GM19099 (cell line): ENCODE data around the gene DNAJC5G.

Source experiments
- POLR2A ChIP-seq: IDR thresholded peaks from 3 replicates; pipeline ENCODE4 v1.6.1; 2011; ENCODE audit warnings: low read depth; ENCODE audit not compliant: insufficient read length; ENCODE audit errors: extremely low read depth

Gene DNAJC5G

DNA sequence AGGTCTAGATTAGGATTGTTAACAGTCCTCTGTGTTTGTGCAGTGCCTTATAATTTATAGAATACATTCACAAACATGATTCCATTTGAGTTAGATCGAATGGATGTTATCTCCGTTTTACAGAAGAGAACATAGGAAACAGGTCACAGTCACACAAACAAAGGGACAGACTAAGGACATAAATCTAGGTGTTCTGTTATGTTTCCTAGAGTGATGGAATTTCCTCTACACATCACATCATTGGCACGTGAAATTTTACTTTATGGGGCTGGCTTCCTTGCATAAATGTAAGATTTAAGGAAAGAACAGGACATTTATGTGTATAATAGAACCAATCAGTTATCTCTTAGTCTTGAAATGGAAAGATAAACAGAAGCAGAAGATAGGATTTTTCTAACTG, 13.4 kb downstream of the DNAJC5G start:
- TF ChIP-seq POLR2A: no peak

DNA sequence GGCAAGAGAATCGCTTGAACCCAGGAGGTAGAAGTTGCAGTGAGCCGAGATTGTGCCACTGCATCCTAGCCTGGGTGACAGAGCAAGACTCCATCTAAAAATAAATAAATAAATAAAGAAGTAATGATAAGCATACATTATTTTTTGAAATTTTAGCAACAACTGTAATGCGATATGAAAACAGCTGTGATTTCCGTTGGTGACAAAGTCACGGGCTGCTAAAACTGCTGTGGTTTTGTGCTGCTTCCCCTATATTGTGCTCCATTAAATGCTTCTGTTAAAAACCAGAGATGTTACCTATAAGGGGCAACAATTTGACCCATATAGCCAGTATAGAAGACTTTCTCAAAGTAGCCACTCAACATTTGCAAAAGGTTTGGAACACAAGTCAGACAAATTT, 15.3 kb downstream of the DNAJC5G start:
- no peak for TF ChIP-seq POLR2A

- no peak for TF ChIP-seq POLR2A
Observed at GRCh38 chr2:27291865-27292264, 16.6 kb downstream of the DNAJC5G start.

- TF ChIP-seq POLR2A: no peak
Observed at GRCh38 chr2:27294928-27295327, 19.7 kb downstream of the DNAJC5G start.

DNA sequence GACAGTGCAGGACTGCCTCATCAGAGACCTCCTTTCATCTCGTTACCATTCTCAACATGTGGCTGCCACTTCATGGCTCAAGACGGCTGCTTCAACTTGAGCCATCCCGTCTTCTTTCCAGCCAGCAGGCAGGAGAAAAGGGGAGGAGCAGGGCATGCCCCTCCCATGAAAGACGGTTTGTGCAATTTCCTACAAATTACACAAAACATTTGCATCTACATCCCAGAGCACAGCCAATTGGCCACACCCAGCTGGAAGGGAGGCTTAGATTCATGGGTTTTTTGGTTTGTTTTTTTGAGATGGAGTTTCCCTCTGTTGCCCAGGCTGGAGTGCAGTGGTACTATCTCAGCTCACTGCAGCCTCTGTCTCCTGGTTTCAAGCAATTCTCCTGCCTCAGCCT, 21.2 kb downstream of the DNAJC5G start:
- no peak for TF ChIP-seq POLR2A

DNA sequence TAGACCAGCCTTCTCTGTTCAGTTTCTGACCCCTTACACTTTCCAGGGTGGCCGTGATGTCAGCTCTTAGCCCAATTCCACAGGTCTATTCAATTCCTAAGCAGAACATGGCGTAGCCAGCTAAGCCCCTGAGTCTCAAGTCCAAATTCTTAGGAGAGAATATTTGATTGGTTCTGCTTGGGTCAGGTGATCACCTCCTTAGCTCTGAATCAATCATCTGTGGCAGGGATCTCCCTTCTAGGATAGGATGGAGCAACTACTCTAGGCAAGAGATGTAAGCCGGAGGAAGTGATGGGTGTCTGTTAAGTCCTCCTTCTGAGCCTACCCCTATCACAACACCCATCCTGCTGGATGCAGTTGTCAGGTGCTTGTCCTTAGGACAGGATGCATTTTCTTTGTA, 22.0 kb downstream of the DNAJC5G start:
- no peak for TF ChIP-seq POLR2A

- TF ChIP-seq POLR2A: no peak
Observed at GRCh38 chr2:27298391-27299080, 23.3 kb downstream of the DNAJC5G start.

DNA sequence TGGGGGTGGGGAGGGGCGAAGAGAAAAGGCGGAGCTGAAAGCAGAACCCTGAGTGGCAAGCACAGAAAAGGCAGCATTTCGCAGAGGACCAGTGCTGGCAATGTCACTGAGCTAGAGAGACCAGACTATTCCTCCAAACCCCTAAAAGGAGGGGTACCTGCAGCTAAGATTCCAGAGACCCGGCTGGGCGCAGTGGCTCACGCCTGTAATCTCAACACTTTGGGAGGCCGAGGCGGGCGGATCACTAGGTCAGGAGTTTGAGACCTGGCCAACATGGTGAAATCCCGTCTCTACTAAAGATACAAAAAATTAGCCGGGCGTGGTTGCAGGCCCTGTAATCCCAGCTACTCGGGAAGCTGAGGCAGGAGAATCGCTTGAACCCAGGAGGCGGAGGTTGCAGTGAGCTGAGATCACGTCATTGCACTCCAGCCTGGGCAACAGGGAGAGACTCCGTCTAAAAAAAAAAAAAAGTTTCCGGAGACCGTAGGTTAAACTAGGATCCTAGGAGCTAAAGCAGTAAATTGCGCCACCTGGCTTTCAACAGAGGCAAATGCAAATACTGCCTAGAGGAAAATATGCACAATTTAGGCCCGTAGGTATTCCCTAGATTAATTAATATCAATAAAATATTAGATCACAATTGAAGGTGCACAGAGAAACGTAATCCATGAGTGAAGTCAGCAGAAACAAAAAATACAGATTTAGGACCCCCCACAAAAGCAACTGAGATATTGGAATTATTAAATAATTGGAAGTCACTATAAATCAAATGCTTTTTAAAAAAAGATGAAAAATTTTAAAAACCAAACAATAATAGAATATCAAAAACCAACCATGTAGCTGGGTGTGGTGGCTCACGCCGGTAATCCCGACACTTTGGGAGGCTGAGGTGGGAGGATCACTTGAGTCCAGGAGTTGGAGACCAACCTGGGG, 28.1 kb downstream of the DNAJC5G start:
- TF ChIP-seq POLR2A: no peak

GRCh38 chr2:27304488-27305240, 29.4 kb downstream of the DNAJC5G start:
- TF ChIP-seq POLR2A: no peak

DNA sequence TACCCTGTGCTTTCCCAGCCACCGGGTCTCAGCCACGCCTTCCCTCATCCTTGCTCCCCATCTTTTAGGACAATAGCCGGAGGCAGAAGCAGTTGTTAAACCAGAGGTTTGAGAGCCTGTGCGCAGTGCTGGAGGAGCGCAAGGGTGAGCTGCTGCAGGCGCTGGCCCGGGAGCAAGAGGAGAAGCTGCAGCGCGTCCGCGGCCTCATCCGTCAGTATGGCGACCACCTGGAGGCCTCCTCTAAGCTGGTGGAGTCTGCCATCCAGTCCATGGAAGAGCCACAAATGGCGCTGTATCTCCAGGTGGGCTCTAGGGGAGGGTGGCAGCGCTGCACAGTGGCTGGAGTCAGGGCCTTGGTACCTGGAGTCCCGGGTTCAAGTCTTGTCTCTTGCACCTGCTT, 30.3 kb downstream of the DNAJC5G start:
- TF ChIP-seq POLR2A: no peak

DNA sequence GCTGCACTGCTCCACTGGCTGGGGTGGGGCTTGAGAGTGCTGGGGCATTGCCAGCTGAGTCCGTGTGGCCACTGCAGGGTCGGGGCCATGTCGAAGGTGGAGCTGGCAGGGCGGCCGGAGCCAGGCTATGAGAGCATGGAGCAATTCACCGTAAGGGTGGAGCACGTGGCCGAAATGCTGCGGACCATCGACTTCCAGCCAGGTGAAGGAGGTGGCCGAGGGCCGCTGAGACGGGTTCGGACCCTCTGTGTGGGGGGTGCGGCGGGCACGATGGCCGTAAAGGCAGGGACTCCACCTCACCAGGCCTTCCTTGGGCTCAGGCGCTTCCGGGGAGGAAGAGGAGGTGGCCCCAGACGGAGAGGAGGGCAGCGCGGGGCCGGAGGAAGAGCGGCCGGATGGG, 30.9 kb downstream of the DNAJC5G start:
- TF ChIP-seq POLR2A: no peak

GRCh38 chr2:27306573-27307286, 31.5 kb downstream of the DNAJC5G start:
- no peak for TF ChIP-seq POLR2A

GRCh38 chr2:27307287-27307544, 32.0 kb downstream of the DNAJC5G start:
- TF ChIP-seq POLR2A: no peak

GRCh38 chr2:27307545-27308358, 32.5 kb downstream of the DNAJC5G start:
- TF ChIP-seq POLR2A: no peak
